Cardiac septum (tissue), 1 donor: ENCODE data around the gene PCBP1. TPM values are rescaled to one million over a fixed set of nuclear protein-coding genes. Genes with fewer than 3 reads are reported as not detected.
A peak's percentile ranks its signal among the peaks of the same experiment; 100 is the strongest.
"Not testable (repeated sequence)": the region's sequence is repeated elsewhere in the genome, so short reads cannot be mapped to it uniquely, and the experiment has no call there.

Experiments
- DNase-seq: peaks from one replicate; pipeline ENCODE4 v3.0.0-alpha.2; 2020; ENCODE audit warnings: low spot score
- intact Hi-C: fragments of 100-400 bp; cut with DNase I; formaldehyde crosslinking; loops from one replicate; pipeline ENCODE4 v1.14.0; 2022
- total RNA-seq: library from RNA; stranded (reverse); fragmentation: NEBNext Ultra II Directional; extraction: Animal tissue kit (Norgen Biotek cat#: 25700); gene quantifications from one replicate; pipeline ENCODE4 v1.2.1, GENCODE V29; 2021
- donor health status: DM: no; HTN: no; CAD: no.

PCBP1 gene
- total RNA-seq, 1 donor from 2014 or later = 223 TPM

DNA sequence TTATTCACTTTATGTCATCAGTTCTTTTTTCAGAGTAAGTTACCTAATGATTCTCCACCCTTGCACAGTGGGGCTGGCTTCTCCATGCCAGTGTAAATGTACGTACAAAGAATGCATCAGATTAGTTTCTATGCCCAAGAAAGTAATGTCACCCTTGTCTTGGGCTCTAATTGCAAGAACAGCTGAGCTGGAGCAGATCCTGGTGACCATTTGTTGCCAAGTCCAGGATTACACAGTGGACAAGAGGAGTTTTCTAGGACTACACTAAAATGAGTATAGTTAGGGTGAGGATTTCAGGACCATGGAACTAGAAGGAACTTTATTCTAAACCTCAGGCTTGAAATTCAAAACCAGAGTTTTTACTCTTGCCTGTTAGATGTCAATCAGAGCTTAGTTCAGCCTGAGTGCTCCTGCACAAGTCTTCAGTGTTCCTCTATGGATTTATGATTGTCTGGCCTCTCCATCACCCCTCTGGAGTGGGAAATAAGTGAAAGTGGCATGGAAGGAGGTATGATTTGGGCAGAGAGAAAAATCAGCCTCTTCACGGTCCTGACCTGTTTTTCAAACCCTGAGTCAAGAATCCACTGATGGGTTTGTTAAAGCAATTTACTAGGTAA, 29.8 kb downstream of the PCBP1 start:
- DNase-seq = no peak
- intact Hi-C loops = no loop called here

GRCh38 chr2:70118798-70119454, 31.6 kb downstream of the PCBP1 start:
- intact Hi-C loops = no loop called here
- no peak for DNase-seq

GRCh38 chr2:70121627-70122372, 34.5 kb downstream of the PCBP1 start:
- intact Hi-C loops = no loop called here
- no peak for DNase-seq

DNA sequence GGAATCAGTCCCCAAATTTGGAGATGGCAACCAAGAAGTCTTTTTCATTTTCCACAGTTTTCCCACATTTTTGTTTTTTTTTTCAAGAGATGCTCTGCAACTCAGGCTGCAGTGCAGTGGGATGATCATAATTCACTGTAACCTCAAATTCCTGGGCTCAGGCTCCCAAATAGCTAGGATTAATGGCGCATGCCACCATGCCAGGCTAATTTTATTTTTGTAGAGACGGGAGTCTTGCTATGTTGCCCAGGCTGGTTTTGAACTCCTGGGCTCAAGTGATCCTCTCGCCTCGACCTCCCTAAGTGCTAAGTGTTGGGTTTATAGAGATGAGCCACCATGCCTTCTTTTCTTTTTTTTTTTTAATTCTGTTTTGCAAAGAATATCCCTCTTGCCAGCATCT, 35.2 kb downstream of the PCBP1 start:
- no peak for DNase-seq
- intact Hi-C loops = no loop called here

DNA sequence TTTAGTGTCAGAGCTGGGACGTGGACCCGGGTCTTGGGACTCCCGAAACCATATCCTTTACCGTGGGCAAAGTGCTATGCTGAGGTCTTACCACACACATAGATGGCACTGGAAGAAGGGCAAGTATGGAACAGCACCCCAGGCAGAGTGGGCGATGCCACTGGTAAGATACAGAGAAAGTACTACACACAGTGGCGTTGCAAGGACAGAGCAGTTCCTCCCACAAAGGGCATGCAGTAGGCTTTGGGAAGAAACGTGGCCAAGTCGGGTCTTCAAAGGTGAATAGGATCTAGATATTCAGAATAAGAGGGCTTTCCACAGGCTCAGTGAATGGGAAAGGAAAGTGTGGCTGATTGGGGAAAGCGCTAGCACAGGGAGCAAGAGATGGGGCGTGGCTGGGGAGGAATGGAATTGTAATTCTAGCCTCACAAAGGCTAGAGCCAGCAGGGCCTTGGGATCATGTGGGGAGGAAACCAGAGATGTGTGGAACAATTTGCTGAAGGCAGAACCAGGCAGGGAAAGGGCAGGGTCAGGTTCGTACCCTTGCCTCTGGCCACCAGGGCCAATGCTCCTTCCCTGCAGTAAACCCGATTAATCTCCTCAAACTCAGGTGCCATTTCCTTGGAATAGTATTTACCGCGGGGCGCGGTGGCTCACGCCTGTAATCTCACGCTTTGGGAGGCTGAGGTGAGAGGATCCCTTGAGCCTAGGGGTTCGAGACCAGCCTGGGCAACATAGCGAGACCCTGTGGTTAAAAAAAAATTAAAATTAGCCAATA, 36.0 kb downstream of the PCBP1 start:
- no peak for DNase-seq
- intact Hi-C loops = no loop called here

- intact Hi-C loops = loop anchor here (1.0 kb wide), 1 partner anchor 37 kb away; no protein-coding TSS in a partner anchor
- no peak for DNase-seq
These were observed 36.5 kb downstream of the PCBP1 start for GRCh38 chr2:70123829-70124116.

DNA sequence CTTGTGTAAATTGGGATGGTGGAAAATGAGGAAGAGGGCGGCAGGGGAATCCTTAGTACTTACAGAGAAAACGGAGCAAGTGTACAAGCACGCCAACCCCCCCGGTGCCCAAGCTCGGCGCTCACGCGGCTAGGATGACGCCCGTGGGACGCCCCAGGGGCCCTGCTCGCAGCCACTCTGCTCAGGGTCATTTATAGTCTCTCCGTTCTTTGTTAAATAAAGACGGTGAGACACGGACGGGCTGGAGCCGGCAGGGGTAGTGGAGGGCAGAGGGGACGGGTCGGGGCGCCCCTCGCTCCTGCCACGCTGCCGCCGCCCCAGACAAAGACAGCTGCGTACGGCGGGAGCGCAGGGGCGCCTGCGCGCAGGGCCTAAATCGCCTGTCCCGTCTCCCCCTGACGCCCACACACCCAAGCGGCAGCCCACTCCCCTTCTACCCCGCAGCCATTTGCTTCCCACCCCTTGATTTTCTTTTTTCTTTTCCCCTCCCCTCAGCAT, 37.8 kb downstream of the PCBP1 start:
- intact Hi-C loops = loop anchor here (1.0 kb wide), 1 partner anchor 39 kb away; no protein-coding TSS in a partner anchor
- DNase-seq = peak; percentile 88

GRCh38 chr2:70125498-70125898, 38.2 kb downstream of the PCBP1 start:
- no peak for DNase-seq
- intact Hi-C loops = no loop called here

- no peak for DNase-seq
- intact Hi-C loops = no loop called here
These were observed 39.1 kb downstream of the PCBP1 start for GRCh38 chr2:70126413-70126812.

GRCh38 chr2:70128005-70128404, 40.7 kb downstream of the PCBP1 start:
- no peak for DNase-seq
- intact Hi-C loops = no loop called here

GRCh38 chr2:70131344-70132143, 44.3 kb downstream of the PCBP1 start:
- DNase-seq, intact Hi-C loops: not testable (repeated sequence)

GRCh38 chr2:70132244-70133126, 45.2 kb downstream of the PCBP1 start:
- no peak for DNase-seq
- intact Hi-C loops = no loop called here

- no peak for DNase-seq
- intact Hi-C loops = no loop called here
These were observed 45.8 kb downstream of the PCBP1 start for GRCh38 chr2:70133127-70133452.

DNA sequence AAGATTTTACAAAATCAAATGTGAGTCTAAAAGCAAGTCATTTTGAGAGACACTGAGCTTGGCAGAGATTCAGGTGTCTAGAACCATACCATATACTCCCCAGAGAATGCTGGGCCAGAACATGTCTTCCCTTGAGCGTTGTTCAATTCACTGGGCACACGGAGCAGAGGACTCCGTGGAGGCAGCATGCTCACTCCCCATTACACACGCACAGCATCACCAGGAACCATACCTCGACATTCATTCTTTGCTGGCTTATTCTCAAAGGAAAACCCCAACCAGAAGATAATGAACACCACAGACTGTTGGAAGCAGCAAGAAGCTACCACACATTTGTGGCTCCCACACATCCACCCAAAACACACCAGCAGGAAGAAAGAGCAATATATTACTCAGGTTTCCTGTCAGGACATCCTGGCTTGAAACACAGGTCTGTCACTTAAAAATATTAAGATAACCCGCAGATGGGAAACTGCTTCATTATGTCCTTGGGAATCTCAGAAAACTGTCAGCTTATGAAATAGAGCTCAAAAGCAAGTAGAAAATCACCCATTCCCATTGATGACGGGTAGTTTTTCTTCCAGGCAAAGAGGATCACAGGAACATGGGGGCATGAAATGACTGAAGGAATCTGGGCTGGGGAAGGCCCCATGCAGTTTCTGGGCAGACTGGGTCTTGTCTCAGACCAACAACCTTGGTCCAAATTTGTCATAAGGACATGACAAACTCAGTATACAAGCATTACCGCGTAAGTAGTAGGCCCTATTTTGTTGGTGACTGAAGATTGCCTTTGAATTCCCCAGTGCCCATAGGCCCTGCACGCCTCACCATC, 46.4 kb downstream of the PCBP1 start:
- intact Hi-C loops = no loop called here
- DNase-seq = no peak

DNA sequence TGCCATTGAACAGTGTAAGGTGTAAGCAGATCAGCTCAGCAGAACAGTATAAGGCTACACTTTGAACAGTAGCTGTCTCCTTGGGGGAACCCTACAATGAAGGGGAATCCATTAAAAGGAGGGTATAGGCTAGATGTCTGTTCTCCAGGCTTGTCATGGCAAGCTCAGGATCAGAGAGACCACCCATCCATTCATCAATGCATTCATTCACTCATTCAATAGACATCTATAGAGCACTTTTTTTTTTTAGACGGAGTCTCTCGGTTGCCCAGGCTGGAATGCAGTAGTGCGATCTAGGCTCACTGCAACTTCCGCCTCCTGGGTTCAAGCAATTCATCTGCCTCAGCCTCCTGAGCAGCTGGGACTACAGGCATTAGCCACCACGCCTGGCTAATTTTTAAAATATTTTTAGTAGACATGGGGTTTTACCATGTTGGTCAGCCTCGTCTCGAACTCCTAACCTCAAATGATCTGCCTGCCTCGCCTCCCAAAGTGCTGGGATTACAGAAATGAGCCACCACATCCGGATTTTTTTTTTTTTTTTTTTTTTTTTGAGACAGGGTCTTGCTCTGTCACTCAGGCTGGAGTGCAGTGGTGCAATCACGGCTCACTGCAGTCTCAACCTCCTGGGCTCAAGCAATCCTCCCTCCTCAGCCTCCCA, 47.2 kb downstream of the PCBP1 start:
- intact Hi-C loops, DNase-seq: not testable (repeated sequence)
